Spleen (tissue), 7 donors: ENCODE data around the gene ATXN7L1.

Experiments
- POLR2AphosphoS5 ChIP-seq, 3 donors: sonication (generic); formaldehyde crosslinking; IDR thresholded peaks; one replicate each; pipeline ENCODE4 v1.5.1; 2017; ENCODE audit warnings: antibody characterized with exemption in 3 of 3
- TF ChIP-seq, protein P1 (sequence below), 11 experiments: fragments of 200-600 bp in 7 of 11; fragments of 450-650 bp in 4 of 11; sonication (generic) in 4 of 11; IDR thresholded peaks in 8 of 11; conservative IDR thresholded peaks in 3 of 11; 1 replicate in 7 of 11; 2 replicates in 4 of 11; pipeline versions ENCODE4 v1.4.0 to v1.8.0; 2016 to 2021; ENCODE audit warnings: antibody characterized with exemption in 11 of 11, inconsistent platforms in 4 of 11, mild to moderate bottlenecking in 1 of 11
- donor health status: DM: no; HTN: no; CAD: no; lungs with moderate emphysema.
- donor health status: DM: no; HTN: no; CAD: no.
- donor health status: DM: no; HTN: no; CAD: no.

DNA sequence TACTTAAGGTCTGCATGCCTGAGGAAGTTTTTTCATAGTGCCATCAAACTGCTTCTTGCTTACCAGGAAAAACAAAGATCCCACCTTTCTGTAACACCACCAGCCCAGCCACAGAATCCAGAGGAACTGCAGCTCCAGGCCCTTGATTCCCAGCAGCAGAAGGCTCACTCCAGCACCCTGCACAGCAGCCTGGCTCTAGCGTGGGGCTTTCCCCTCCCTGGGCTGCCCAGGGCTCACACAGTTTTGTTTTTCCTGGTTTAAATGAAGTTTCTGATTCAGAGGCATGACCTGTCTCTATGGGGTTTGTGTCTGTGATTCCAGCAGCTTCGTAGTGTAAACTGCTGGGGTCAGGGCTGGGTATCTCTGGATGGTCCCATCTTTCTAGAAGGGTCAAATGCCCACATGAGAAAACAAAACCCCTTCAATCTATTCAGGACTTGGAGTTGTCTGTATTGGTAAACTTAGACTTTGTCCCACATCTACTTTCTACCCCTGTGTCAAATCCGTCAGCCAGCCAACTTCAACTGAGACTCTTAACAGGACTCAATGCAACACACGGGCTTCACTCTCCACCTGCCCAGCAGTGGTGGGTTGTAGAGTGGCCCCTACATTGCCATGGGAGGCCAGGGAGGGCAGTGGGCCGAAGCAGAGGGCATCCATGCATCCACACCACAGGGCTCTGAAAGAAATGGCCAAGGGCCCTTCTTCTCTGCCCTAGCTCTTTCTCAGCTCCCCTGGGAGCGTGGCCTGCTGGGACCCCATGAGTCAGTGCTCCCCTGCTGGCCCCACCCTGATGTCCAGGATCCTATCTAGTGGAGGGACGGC, 73.6 kb downstream of the ATXN7L1 start:
- TF ChIP-seq POLR2AphosphoS5 (IDR thresholded peaks at IDR 0.05): no peak
- TF ChIP-seq, protein P1, sequence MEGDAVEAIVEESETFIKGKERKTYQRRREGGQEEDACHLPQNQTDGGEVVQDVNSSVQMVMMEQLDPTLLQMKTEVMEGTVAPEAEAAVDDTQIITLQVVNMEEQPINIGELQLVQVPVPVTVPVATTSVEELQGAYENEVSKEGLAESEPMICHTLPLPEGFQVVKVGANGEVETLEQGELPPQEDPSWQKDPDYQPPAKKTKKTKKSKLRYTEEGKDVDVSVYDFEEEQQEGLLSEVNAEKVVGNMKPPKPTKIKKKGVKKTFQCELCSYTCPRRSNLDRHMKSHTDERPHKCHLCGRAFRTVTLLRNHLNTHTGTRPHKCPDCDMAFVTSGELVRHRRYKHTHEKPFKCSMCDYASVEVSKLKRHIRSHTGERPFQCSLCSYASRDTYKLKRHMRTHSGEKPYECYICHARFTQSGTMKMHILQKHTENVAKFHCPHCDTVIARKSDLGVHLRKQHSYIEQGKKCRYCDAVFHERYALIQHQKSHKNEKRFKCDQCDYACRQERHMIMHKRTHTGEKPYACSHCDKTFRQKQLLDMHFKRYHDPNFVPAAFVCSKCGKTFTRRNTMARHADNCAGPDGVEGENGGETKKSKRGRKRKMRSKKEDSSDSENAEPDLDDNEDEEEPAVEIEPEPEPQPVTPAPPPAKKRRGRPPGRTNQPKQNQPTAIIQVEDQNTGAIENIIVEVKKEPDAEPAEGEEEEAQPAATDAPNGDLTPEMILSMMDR (IDR thresholded peaks at IDR 0.05 in 8 of 11, conservative IDR thresholded peaks at IDR 0.05 in 3 of 11): no peak
